HUES48 (cell line): ENCODE data around the gene VSTM2A.

Experiments used
- H3K27ac ChIP-seq: one replicate; pipeline ENCODE4 v1.7.0; 2013; ENCODE audit warnings: low read depth, low read length, inconsistent platforms
- H3K27me3 ChIP-seq: 2 replicates; pipeline ENCODE4 v1.6.1; 2013; ENCODE audit warnings: mild to moderate bottlenecking, low read length; ENCODE audit not compliant: control insufficient read depth, insufficient read depth
- H3K36me3 ChIP-seq: 2 replicates; pipeline ENCODE4 v1.6.1; 2013; ENCODE audit warnings: low read length; ENCODE audit not compliant: control insufficient read depth, insufficient read depth
- H3K4me1 ChIP-seq: 2 replicates; pipeline ENCODE4 v1.6.1; 2013; ENCODE audit warnings: mild to moderate bottlenecking, low read length; ENCODE audit not compliant: control insufficient read depth, insufficient read depth
- H3K4me3 ChIP-seq: 2 replicates; pipeline ENCODE4 v1.5.1; 2013; ENCODE audit warnings: mild to moderate bottlenecking, low read depth, low read length
- H3K9ac ChIP-seq: 2 replicates; pipeline ENCODE4 v1.6.1; 2013; ENCODE audit warnings: mild to moderate bottlenecking, low read depth, low read length, moderate library complexity
- H3K9me3 ChIP-seq: 2 replicates; pipeline ENCODE4 v1.6.1; 2013; ENCODE audit warnings: low read length; ENCODE audit not compliant: control insufficient read depth, insufficient read depth

Gene VSTM2A

DNA sequence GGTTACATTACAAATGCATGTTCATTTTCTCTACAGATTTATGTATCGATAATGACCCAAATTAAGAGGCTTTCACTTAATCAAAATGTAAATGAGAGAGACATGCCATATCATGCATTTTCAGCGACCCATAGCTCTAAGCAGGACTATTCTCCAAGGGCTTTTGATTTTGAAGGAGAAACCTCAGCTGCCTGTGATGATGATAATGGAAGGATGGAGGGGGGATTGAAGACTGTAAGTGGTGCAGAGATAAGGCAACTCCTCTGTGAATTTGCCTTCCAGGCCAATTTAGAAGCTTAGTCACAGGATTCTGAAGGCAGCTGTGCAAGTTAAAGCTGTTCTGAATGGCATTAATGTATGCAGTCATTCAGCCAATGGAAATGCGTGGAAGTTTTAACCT is 8.3 kb downstream of the VSTM2A start:
- no peaks in the 10 kb centered on the region for H3K36me3 ChIP-seq
- no peak overlapping the region for H3K27ac ChIP-seq
- H3K27me3 ChIP-seq = peaks cover 24% of the 10 kb centered on the region
- H3K9ac ChIP-seq = no peak overlapping the region
- H3K4me3 ChIP-seq = no peak overlapping the region
- H3K4me1 ChIP-seq = peaks cover 21% of the 10 kb centered on the region
- H3K9me3 ChIP-seq = no peaks in the 10 kb centered on the region

DNA sequence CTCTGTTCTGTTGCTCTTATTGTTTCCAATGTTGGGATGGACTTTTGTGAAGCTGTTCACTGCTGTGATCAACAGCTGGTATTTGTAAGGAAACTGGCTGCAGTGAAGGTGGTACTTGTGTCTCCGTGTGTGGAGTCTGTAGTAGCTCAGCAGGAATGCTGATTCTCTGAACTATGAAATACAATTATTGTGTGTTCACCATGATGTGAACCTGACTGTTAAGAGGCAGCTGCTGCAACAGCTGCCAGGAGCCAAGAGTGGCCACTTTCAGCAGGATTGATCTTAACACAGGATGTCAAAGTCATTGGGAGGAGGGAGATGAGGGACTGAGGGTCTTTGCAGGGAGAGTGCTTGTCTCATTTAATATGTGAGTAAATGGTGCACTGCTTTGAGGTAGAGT is 13.9 kb downstream of the VSTM2A start:
- Histone ChIP-seq H3K27me3 (no peaks in the 10 kb centered on the region), H3K9me3 (no peaks in the 10 kb centered on the region), H3K4me1 (peaks cover 21% of the 10 kb centered on the region), H3K9ac (no peak overlapping the region), H3K4me3 (no peak overlapping the region), H3K27ac (peak overlapping the region; percentile 10), H3K36me3 (no peaks in the 10 kb centered on the region)

DNA sequence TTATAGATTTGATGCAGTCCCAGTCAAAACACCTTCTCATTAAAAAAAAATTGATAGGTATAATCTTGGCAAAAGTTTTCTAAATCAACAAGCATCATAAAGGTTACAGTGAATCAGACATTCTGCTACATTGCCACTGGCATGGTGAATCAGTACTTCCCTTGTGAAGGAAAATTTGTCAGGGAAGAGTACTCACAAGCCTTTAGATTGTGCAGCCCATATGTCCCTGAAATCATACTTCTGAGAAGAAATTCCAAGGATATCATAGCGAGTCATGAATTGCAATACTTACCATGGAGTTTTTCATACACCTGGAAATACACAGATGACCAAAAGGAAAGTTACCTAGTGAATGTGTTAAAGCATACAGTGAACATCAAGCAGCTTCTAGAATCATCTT is 17.2 kb downstream of the VSTM2A start:
- Histone ChIP-seq H3K27me3 (no peaks in the 10 kb centered on the region), H3K9me3 (no peaks in the 10 kb centered on the region), H3K9ac (no peak overlapping the region), H3K27ac (no peak overlapping the region), H3K36me3 (no peaks in the 10 kb centered on the region), H3K4me3 (no peak overlapping the region), H3K4me1 (peaks cover 21% of the 10 kb centered on the region)

DNA sequence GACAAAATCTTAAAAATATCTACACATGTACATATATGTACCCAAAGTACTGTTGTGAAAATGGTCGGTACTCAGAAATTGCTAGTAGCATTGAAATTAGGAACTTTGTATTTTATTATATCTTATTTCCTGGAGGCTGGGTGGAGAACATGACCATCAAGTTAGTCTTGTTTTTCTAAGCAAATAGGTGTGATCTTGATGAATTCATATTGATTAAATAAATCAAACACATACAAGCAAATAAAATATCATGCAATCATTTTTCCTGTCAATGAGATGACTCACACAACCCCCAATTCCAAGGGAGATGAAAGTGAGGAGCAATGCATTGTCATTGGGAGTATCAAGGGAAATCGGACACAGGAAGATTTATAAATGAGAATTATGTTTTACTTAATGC is 18.0 kb downstream of the VSTM2A start:
- no peak overlapping the region for H3K9ac ChIP-seq
- no peak overlapping the region for H3K4me3 ChIP-seq
- no peaks in the 10 kb centered on the region for H3K27me3 ChIP-seq
- H3K9me3 ChIP-seq = no peaks in the 10 kb centered on the region
- H3K27ac ChIP-seq = no peak overlapping the region
- no peaks in the 10 kb centered on the region for H3K36me3 ChIP-seq
- peaks cover 13% of the 10 kb centered on the region for H3K4me1 ChIP-seq

DNA sequence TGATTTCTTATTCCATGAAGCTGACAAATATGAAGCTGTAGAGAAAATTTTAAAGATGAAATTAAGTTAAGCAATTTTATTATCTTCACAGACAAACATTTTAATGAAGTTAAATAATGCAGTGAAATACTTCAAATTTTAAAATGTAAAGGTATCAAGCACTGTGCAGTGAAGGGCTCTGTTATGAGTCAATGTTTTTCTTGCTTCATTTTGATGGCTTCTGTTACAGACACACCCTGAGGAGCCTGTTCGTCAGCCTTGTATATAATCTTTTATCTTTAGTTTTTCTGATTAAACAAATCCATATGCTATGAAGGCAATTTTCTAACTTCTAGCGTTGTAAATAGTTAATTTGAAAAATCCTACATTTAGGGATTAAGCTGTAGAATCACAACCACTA is 18.5 kb downstream of the VSTM2A start:
- no peaks in the 10 kb centered on the region for H3K9me3 ChIP-seq
- no peak overlapping the region for H3K4me3 ChIP-seq

DNA sequence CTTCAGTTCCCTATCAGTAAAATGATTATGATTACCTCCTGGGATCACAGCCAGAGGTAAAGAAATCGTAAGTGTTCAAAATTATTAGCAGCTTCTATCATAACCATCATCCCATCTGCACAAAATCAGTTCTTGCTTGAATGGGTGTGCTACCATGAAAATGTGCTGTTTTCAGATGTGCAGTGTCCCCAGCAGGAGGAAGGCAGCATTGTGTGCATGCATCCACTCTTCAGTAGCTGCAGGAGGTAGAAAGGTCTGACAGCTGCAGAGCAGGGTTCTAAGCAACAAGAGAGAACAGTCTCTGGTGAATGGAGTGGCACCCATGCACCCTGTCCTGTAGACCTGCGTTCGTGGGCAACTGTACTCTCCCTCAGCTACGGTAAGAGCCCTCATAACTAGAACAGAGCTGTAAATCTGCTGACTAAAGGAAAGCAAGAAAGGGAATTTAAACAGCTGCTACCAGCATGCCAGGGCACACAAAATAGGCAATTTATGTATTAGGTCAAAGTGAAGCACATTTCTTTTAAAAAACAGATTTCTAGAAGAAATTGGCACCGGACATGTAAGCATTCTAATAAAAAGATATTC is 21.2 kb downstream of the VSTM2A start:
- Histone ChIP-seq H3K27me3 (no peaks in the 10 kb centered on the region), H3K4me1 (0 out of 2 replicates have a peak, but pooled peaks cover 2% of the 10 kb centered on the region), H3K27ac (no peak overlapping the region), H3K9ac (no peak overlapping the region), H3K36me3 (no peaks in the 10 kb centered on the region), H3K9me3 (no peaks in the 10 kb centered on the region), H3K4me3 (no peak overlapping the region)

More for the DNA sequence above, 18.5 kb downstream of the VSTM2A start:
- Histone ChIP-seq H3K4me1 (peaks cover 8% of the 10 kb centered on the region), H3K9ac (no peak overlapping the region), H3K36me3 (no peaks in the 10 kb centered on the region), H3K27ac (no peak overlapping the region), H3K27me3 (no peaks in the 10 kb centered on the region)

DNA sequence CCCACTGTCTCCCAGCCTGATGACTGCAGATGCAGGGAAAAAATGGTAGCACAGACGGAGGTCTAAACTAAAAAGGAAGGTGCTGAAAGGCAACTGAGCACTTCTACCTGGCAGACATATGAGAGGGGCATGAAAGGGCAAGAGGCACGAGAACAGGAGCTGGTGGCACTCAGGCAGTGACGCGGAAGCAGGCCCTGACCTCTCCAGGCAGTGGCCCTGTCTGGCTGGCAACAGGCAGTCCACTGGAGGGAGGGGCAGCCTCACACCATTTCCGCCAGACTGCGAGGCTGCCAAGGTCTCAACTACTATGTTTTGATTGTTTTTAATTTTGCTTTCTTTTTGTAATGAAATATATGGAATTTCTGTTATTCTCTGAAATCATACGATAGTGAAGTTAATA is 23.3 kb downstream of the VSTM2A start:
- no peaks in the 10 kb centered on the region for H3K36me3 ChIP-seq
- H3K27me3 ChIP-seq = no peaks in the 10 kb centered on the region
- H3K4me3 ChIP-seq = no peak overlapping the region
- H3K9ac ChIP-seq = no peak overlapping the region
- 0 out of 2 replicates have a peak, but pooled peaks cover 11% of the 10 kb centered on the region for H3K4me1 ChIP-seq
- H3K27ac ChIP-seq = no peak overlapping the region
- H3K9me3 ChIP-seq = no peaks in the 10 kb centered on the region

DNA sequence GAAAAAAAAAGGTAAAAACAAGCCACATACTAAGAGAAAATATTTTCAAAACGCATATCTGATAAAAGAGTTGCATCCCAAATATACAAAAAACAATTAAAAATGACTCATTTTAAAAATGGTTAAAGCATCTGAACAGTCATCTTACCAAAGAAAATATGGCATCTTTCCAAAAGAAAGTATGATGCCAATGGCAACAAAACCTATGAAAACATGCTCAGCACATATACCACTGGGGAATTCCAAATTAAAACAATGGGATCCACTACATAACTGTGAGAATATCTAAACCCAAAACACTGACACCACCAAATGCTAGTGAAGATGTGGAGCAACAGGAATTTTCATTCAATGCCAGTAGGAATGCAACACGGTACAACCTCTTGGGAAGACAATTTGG is 39.3 kb downstream of the VSTM2A start:
- Histone ChIP-seq H3K9me3 (no peaks in the 10 kb centered on the region), H3K4me1 (no peaks in the 10 kb centered on the region), H3K27ac (no peak overlapping the region), H3K36me3 (no peaks in the 10 kb centered on the region), H3K27me3 (no peaks in the 10 kb centered on the region), H3K4me3 (no peak overlapping the region), H3K9ac (no peak overlapping the region)

DNA sequence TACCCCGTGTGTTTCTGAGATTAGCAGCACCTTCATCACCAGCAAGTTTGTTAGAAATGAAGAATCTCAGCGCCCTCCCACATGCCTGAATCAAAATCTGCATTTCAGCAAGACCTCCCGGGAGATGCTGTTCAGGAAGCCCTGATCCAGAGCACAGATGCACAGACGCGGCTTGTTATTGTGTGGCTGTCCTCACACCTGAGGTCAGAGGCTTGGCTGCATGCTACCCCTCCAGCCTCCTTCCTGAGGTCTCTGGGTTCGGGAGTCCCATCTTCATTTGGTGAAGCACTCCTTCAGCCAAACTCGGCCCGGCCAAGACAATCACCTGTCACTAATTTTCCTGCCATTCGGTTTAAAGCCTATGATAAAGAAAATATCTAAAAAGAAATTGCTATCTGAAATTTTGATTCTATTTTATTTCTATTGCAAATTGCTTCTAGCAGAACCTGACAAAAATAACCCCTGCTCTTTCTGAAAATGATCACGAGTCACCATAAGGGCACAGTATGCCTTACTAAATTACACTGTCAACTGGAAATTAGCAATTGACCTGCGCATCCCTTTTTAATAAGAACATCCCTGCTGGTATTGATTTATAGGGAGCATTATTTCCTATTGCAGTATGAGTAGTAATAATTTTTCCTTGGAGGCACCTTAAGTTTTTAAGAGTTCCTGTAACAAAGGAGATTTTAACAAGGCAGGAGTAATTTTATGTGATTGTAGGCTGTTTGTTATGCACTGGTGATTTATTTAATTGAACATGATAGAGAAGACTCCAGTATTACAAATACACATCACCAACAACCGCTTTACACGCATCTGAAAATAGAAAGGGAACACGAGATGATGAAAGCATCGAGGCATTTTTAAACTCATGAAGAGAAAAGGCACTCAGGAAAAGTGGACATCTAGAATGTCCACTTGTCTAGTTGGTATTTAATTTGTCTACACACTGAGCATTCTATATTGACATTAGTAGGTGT is 49.5 kb downstream of the VSTM2A start:
- Histone ChIP-seq H3K4me1 (no peaks in the 10 kb centered on the region), H3K27me3 (no peaks in the 10 kb centered on the region), H3K36me3 (no peaks in the 10 kb centered on the region), H3K27ac (no peak overlapping the region), H3K9ac (no peak overlapping the region), H3K4me3 (no peak overlapping the region), H3K9me3 (no peaks in the 10 kb centered on the region)

DNA sequence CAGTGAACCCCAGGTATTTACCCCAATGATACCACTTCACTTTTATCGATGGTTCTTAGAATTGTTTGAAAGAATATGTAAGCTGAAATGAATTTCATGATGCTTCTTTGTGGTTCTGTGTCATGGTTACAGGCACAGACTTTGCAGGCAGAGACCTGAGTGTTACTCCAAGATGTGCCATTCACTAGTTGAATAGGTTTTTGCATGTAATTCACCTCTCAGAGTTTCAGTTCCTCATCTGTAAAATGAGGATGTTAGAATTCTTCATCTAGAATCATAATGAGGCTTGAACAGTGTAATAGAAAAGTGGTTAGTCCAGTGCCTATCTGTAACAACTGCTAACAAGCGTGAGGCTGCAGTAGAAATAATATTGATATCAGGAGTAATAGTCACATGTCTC is 54.6 kb downstream of the VSTM2A start:
- no peaks in the 10 kb centered on the region for H3K36me3 ChIP-seq
- no peaks in the 10 kb centered on the region for H3K4me1 ChIP-seq
- no peak overlapping the region for H3K27ac ChIP-seq
- H3K4me3 ChIP-seq = no peak overlapping the region
- no peaks in the 10 kb centered on the region for H3K27me3 ChIP-seq
- no peaks in the 10 kb centered on the region for H3K9me3 ChIP-seq
- no peak overlapping the region for H3K9ac ChIP-seq

DNA sequence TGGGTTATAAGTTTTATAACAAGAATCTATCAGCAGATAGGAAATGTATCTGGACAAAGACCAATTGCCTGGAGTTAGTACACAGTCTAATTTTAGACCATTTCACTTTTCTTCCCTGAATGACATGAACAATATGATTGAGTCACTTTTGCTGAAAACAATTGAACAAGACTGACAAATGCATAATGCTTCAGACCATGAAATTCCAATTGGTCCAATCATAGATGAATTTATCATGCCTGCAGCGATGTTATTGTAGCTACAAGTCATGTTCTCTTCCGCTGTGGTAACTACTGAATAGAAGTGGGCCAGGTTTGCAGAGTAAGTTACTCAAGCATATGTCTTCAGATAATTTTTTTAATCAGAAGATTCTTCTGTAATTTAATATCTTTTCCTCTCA is 73.4 kb downstream of the VSTM2A start:
- Histone ChIP-seq H3K4me1 (no peaks in the 10 kb centered on the region), H3K36me3 (no peaks in the 10 kb centered on the region), H3K27me3 (no peaks in the 10 kb centered on the region), H3K9me3 (no peaks in the 10 kb centered on the region), H3K27ac (no peak overlapping the region), H3K9ac (no peak overlapping the region), H3K4me3 (no peak overlapping the region)
